SK-N-SH (cell line): Measurements from ENCODE around the gene TNNC1. TPM values are rescaled to one million over a fixed set of nuclear protein-coding genes. Genes with fewer than 3 reads are reported as not detected.
A peak's percentile ranks its signal among the peaks of the same experiment; 100 is the strongest.

ENCODE experiments used
- CTCF ChIA-PET: fragments of 300-600, 350-600 bp; formaldehyde crosslinking; extraction: SDS; loops from one replicate; lab custom pipeline; 2021; lab: Yijun Ruan, JAX
- POLR2A ChIA-PET: fragments of 350-600 bp; sonication (Branson Sonifier 250); formaldehyde crosslinking; extraction: SDS; loops from one replicate; lab custom pipeline; 2020; ENCODE audit warnings: antibody characterized with exemption, inconsistent platforms; lab: Yijun Ruan, JAX
- DNase-seq: peaks from one replicate; pipeline ENCODE4 v3.0.0; 2012
- H2AFZ ChIP-seq: fragments of 200-600 bp; sonication (generic); 2 replicates; pipeline ENCODE4 v1.8.1; 2016; ENCODE audit warnings: antibody characterized with exemption, mild to moderate bottlenecking, low read depth
- H3F3A ChIP-seq: fragments of 200-600 bp; sonication (generic); replicated peaks from 2 replicates; pipeline ENCODE3; 2016; ENCODE audit warnings: antibody characterized with exemption, mild to moderate bottlenecking; ENCODE audit not compliant: insufficient read depth
- H3K27ac ChIP-seq, 2 experiments: fragments of 200-500 bp in 1 of 2; fragments of 200-600 bp in 1 of 2; sonication (Bioruptor generic) in 1 of 2; sonication (generic), shearing (Covaris generic) in 1 of 2; 2 replicates each; pipeline versions ENCODE4 v1.5.1 to v1.6.1; 2014 to 2016; ENCODE audit warnings: low read depth in 2 of 2, inconsistent platforms in 1 of 2, low read length in 1 of 2, mild to moderate bottlenecking in 1 of 2, mixed read lengths in 1 of 2
- H3K27me3 ChIP-seq: fragments of 200-600 bp; sonication (generic), shearing (Covaris generic); 2 replicates; pipeline ENCODE4 v1.6.1; 2016; ENCODE audit warnings: mixed run types; ENCODE audit not compliant: insufficient read depth
- H3K36me3 ChIP-seq, 2 experiments: fragments of 200-500 bp in 1 of 2; fragments of 200-600 bp in 1 of 2; sonication (Bioruptor generic) in 1 of 2; sonication (generic) in 1 of 2; replicated peaks in 1 of 2; 2 replicates each; pipeline versions ENCODE3 to v1.5.1; 2014 to 2016; ENCODE audit warnings: low read length in 1 of 2, mild to moderate bottlenecking in 1 of 2; ENCODE audit not compliant: insufficient read depth in 2 of 2, control insufficient read depth in 1 of 2
- H3K4me1 ChIP-seq, 2 experiments: fragments of 200-500 bp in 1 of 2; fragments of 200-600 bp in 1 of 2; sonication (Bioruptor generic) in 1 of 2; sonication (generic), shearing (Covaris generic) in 1 of 2; 2 replicates each; pipeline versions ENCODE4 v1.5.1 to v1.6.1; 2014 to 2016; ENCODE audit warnings: low read depth in 1 of 2, low read length in 1 of 2, mixed run types in 1 of 2; ENCODE audit not compliant: insufficient read depth in 2 of 2, control insufficient read depth in 1 of 2
- H3K4me2 ChIP-seq: fragments of 200-600 bp; sonication (generic), shearing (Covaris generic); 2 replicates; pipeline ENCODE4 v1.6.1; 2017; ENCODE audit warnings: mixed run types
- H3K4me3 ChIP-seq, 2 experiments: fragments of 200-500 bp in 1 of 2; fragments of 200-600 bp in 1 of 2; sonication (Bioruptor generic) in 1 of 2; sonication (generic), shearing (Covaris generic) in 1 of 2; 2 replicates each; pipeline versions ENCODE4 v1.5.1 to v1.8.1; 2014 to 2016; ENCODE audit warnings: low read depth in 2 of 2, inconsistent platforms in 1 of 2, low read length in 1 of 2, mild to moderate bottlenecking in 1 of 2, mixed read lengths in 1 of 2, moderate library complexity in 1 of 2
- H3K79me2 ChIP-seq: fragments of 200-600 bp; sonication (generic); 2 replicates; pipeline ENCODE4 v1.8.1; 2017; ENCODE audit warnings: mild to moderate bottlenecking; ENCODE audit not compliant: insufficient read depth
- H3K9ac ChIP-seq: fragments of 200-600 bp; sonication (generic); 2 replicates; pipeline ENCODE4 v1.6.1; 2017; ENCODE audit warnings: mixed run types
- H3K9me2 ChIP-seq: fragments of 200-600 bp; sonication (generic); 2 replicates; pipeline ENCODE4 v1.6.1; 2017; ENCODE audit warnings: mixed run types
- H3K9me3 ChIP-seq: fragments of 200-600 bp; sonication (generic); 2 replicates; pipeline ENCODE4 v1.6.1; 2017; ENCODE audit warnings: mixed run types, mild to moderate bottlenecking, moderate library complexity
- H4K20me1 ChIP-seq: fragments of 200-600 bp; sonication (generic); 2 replicates; pipeline ENCODE4 v1.6.1; 2017; ENCODE audit warnings: mild to moderate bottlenecking, mixed run types; ENCODE audit not compliant: insufficient read depth
- CHD2 ChIP-seq: fragments of 150-350 bp; IDR thresholded peaks from 2 replicates; pipeline ENCODE4 v1.6.1; 2018; ENCODE audit warnings: low read length; ENCODE audit not compliant: partially characterized antibody
- EZH2phosphoT487 ChIP-seq: fragments of 200-600 bp; sonication (generic); IDR thresholded peaks from 2 replicates; pipeline ENCODE4 v1.6.1; 2017; ENCODE audit warnings: low read depth, mixed run types, mild to moderate bottlenecking, antibody characterized with exemption, moderate library complexity, borderline replicate concordance
- FOSL2 ChIP-seq: IDR thresholded peaks from 2 replicates; pipeline ENCODE4 v1.4.0; 2012; ENCODE audit warnings: low read depth, mild to moderate bottlenecking, moderate library complexity, borderline replicate concordance
- FOXJ3 ChIP-seq: sonication (generic); formaldehyde crosslinking; IDR thresholded peaks from 2 replicates; pipeline ENCODE4 v1.5.1; 2020; ENCODE audit warnings: mild to moderate bottlenecking, missing genetic modification reagents
- JUND ChIP-seq: IDR thresholded peaks from 2 replicates; pipeline ENCODE4 v1.4.0; 2012
- RFX5 ChIP-seq: IDR thresholded peaks from 2 replicates; pipeline ENCODE4 v1.6.1; 2012; ENCODE audit warnings: mild to moderate bottlenecking, improper control_type of control experiment, low read length
- SIN3A ChIP-seq: IDR thresholded peaks from 2 replicates; pipeline ENCODE4 v1.6.1; 2012; ENCODE audit warnings: low read depth, mild to moderate bottlenecking, low read length, moderate library complexity, borderline replicate concordance
- TCF12 ChIP-seq: IDR thresholded peaks from 2 replicates; pipeline ENCODE4 v1.4.0; 2012
- TEAD4 ChIP-seq: IDR thresholded peaks from 2 replicates; pipeline ENCODE4 v1.4.0; 2012; ENCODE audit warnings: mild to moderate bottlenecking, borderline replicate concordance; ENCODE audit not compliant: insufficient read depth
- YY1 ChIP-seq: IDR thresholded peaks from 2 replicates; pipeline ENCODE4 v1.4.0; 2012; ENCODE audit warnings: low read depth, mild to moderate bottlenecking
- WGBS: methylation state at CpG from one replicate; pipeline ENCODE4 v1.1.6; 2017; ENCODE audit warnings: low lambda C conversion rate; 5-methylcytosine and 5-hydroxymethylcytosine counted together
- polyA plus RNA-seq, 3 experiments: library from polyadenylated mRNA; depleted of rRNA; stranded (reverse); fragments of >200 nt; gene quantifications; 2 replicates each; pipeline ENCODE4 v1.2.3, GENCODE V29; 2012
- TF ChIP-seq, protein P1 (sequence below): IDR thresholded peaks from 2 replicates; pipeline ENCODE4 v1.6.1; 2012; ENCODE audit warnings: mild to moderate bottlenecking, low read depth, low read length, moderate library complexity
- TF ChIP-seq, protein P2 (sequence below): fragments of 150-350 bp; IDR thresholded peaks from 2 replicates; pipeline ENCODE4 v1.6.1; 2016; ENCODE audit warnings: mild to moderate bottlenecking, low read depth, low read length
- TF ChIP-seq, protein P3 (sequence below): IDR thresholded peaks from 2 replicates; pipeline ENCODE4 v1.4.0; 2012; ENCODE audit warnings: low read depth, borderline replicate concordance

TNNC1 gene
- polyA plus RNA-seq, 1 of the 3 experiments (the other 2 are of a cell fraction) = 2.6 TPM

DNA sequence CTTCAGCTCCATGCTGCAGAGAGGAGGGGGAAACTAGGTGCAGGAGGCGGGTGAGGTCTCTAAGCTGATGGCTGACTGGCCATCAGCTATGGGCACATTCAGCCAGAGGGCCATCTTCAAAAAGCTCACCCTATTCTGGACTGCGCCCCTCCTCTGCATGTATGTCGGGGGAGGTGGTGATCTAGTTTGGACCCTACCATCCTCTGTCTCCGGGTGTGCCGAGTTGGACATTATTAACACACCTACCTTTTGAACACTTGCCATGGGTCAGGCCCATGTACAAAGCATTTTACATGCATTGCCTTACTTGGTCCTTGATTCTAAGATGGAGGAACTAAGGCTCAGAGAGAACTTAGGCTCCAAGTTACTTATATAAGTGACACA is 3.0 kb upstream of the TNNC1 start:
- peaks cover 33 to 41% of the 10 kb centered on the region in 2 experiments for H3K36me3 ChIP-seq
- ChIA-PET POLR2A (interaction anchor here (1.1 to 1.4 kb wide), 2 partner anchors 10 to 79 kb away, joined by 3 to 4 read pairs; partner anchors contain the start of gene UQCC5), CTCF (interaction anchor here (0.7 to 16.5 kb wide), 6 partner anchors 10 to 237 kb away, joined by 3 to 578 read pairs (median 18); no protein-coding TSS in a partner anchor)
- TF ChIP-seq YY1 = 0 out of 2 replicates have a peak, but pooled peaks have one; percentile 13
- TF ChIP-seq SIN3A = no peak
- TF ChIP-seq, protein P1, sequence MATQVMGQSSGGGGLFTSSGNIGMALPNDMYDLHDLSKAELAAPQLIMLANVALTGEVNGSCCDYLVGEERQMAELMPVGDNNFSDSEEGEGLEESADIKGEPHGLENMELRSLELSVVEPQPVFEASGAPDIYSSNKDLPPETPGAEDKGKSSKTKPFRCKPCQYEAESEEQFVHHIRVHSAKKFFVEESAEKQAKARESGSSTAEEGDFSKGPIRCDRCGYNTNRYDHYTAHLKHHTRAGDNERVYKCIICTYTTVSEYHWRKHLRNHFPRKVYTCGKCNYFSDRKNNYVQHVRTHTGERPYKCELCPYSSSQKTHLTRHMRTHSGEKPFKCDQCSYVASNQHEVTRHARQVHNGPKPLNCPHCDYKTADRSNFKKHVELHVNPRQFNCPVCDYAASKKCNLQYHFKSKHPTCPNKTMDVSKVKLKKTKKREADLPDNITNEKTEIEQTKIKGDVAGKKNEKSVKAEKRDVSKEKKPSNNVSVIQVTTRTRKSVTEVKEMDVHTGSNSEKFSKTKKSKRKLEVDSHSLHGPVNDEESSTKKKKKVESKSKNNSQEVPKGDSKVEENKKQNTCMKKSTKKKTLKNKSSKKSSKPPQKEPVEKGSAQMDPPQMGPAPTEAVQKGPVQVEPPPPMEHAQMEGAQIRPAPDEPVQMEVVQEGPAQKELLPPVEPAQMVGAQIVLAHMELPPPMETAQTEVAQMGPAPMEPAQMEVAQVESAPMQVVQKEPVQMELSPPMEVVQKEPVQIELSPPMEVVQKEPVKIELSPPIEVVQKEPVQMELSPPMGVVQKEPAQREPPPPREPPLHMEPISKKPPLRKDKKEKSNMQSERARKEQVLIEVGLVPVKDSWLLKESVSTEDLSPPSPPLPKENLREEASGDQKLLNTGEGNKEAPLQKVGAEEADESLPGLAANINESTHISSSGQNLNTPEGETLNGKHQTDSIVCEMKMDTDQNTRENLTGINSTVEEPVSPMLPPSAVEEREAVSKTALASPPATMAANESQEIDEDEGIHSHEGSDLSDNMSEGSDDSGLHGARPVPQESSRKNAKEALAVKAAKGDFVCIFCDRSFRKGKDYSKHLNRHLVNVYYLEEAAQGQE = no peak
- no peak for TF ChIP-seq JUND
- H2AFZ ChIP-seq = no peak overlapping the region
- H3K27ac ChIP-seq = peak overlapping the region; percentile 52 to 81; a peak in 3 of 4 replicates
- peaks cover 12% of the 10 kb centered on the region for H4K20me1 ChIP-seq
- 90% methylated on average over 5 of the region's 5 CpGs for WGBS
- peak overlapping the region; percentile 99 for H3K4me2 ChIP-seq
- H3F3A ChIP-seq = peaks cover 8% of the 10 kb centered on the region
- H3K4me3 ChIP-seq = peak overlapping the region; percentile 89
- no peak for DNase-seq
- H3K27me3 ChIP-seq = no peaks in the 10 kb centered on the region
- no peaks in the 10 kb centered on the region for H3K9me3 ChIP-seq
- no peaks in the 10 kb centered on the region for H3K9me2 ChIP-seq
- peaks cover 65% of the 10 kb centered on the region for H3K79me2 ChIP-seq
- peak overlapping the region; percentile 97 for H3K9ac ChIP-seq
- H3K4me1 ChIP-seq = peaks cover 8 to 26% of the 10 kb centered on the region in 2 experiments

DNA sequence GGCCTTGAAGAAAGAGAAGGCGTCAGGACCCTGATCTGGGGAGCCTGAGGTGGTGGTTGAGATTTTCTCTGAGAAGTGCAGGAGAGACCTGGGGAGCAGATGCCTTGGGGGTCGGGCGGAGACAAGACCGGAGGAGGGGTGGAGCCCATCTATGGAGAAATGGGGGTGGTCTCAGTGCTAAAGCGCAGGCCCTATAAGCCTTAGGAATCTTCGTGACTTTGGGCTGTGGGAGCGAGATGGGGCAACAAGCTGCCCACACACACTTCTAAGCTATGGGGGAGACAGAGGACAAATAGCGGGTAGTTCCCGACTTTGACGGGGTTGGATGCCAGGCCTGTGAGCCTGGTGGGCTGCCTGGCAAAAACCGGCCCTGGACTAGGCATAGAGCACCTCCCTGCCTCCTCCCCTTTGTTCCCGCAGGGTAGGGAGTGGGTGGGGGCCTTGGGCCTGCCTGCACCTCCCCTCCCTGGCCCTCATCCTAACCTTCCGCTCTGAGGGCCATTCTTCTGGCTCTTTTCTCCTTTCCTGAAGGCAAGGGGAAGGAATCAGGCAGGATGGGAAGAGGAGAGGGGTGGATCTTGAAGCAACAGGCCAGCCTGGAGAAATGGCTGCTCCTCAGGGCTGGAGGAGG is 2.4 kb upstream of the TNNC1 start:
- DNase-seq = peak; percentile 71
- Histone ChIP-seq H3K4me1 (peaks cover 8 to 26% of the 10 kb centered on the region in 2 experiments), H3K36me3 (peaks cover 32 to 37% of the 10 kb centered on the region in 2 experiments), H3K27me3 (no peaks in the 10 kb centered on the region), H2AFZ (peak overlapping the region; percentile 50; the same call in 1 of the 2 replicates), H3K9me2 (no peaks in the 10 kb centered on the region), H3K9me3 (no peaks in the 10 kb centered on the region), H3K79me2 (peaks cover 60% of the 10 kb centered on the region), H3F3A (peaks cover 8% of the 10 kb centered on the region), H4K20me1 (peaks cover 12% of the 10 kb centered on the region), H3K27ac (peak overlapping the region; percentile 52 to 81; a peak in 3 of 4 replicates), H3K9ac (peak overlapping the region; percentile 97), H3K4me3 (peak overlapping the region; percentile 89), H3K4me2 (peak overlapping the region; percentile 99)
- 15% methylated on average over 6 of the region's 13 CpGs for WGBS
- ChIA-PET POLR2A (interaction anchor here (1.1 to 1.4 kb wide), 2 partner anchors 11 to 80 kb away, joined by 3 to 4 read pairs; partner anchors contain the start of gene UQCC5), CTCF (interaction anchor here (0.6 to 16.5 kb wide), 5 partner anchors 9 to 253 kb away, joined by 3 to 578 read pairs (median 32); no protein-coding TSS in a partner anchor)
- TF ChIP-seq TEAD4 (no peak), FOXJ3 (CRISPR knock-in tag) (no peak), TCF12 (no peak), CHD2 (peak; percentile 27), YY1 (no peak), JUND (no peak), FOSL2 (no peak), RFX5 (no peak), EZH2phosphoT487 (no peak)
- TF ChIP-seq, protein P2, sequence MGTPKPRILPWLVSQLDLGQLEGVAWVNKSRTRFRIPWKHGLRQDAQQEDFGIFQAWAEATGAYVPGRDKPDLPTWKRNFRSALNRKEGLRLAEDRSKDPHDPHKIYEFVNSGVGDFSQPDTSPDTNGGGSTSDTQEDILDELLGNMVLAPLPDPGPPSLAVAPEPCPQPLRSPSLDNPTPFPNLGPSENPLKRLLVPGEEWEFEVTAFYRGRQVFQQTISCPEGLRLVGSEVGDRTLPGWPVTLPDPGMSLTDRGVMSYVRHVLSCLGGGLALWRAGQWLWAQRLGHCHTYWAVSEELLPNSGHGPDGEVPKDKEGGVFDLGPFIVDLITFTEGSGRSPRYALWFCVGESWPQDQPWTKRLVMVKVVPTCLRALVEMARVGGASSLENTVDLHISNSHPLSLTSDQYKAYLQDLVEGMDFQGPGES = no peak
- TF ChIP-seq, protein P1 = no peak
- TF ChIP-seq, protein P3, sequence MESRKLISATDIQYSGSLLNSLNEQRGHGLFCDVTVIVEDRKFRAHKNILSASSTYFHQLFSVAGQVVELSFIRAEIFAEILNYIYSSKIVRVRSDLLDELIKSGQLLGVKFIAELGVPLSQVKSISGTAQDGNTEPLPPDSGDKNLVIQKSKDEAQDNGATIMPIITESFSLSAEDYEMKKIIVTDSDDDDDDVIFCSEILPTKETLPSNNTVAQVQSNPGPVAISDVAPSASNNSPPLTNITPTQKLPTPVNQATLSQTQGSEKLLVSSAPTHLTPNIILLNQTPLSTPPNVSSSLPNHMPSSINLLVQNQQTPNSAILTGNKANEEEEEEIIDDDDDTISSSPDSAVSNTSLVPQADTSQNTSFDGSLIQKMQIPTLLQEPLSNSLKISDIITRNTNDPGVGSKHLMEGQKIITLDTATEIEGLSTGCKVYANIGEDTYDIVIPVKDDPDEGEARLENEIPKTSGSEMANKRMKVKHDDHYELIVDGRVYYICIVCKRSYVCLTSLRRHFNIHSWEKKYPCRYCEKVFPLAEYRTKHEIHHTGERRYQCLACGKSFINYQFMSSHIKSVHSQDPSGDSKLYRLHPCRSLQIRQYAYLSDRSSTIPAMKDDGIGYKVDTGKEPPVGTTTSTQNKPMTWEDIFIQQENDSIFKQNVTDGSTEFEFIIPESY = no peak
